ENCODE measurements around the gene NXT1. TPM values are rescaled to one million over a fixed set of nuclear protein-coding genes. Genes with fewer than 3 reads are reported as not detected.

Gene NXT1
- total RNA-seq, 1 experiment from 2014 or later = 36.9 TPM

- Histone ChIP-seq H3K4me1 (ENCODE audit: low read length) (no peaks in the 10 kb centered on the region), H3K9ac (ENCODE audit: low read length) (no peak overlapping the region), H3K27me3 (ENCODE audit: low read length) (no peaks in the 10 kb centered on the region), H3K27ac (ENCODE audit: low read length) (no peak overlapping the region), H2AFZ (ENCODE audit: low read length) (no peak overlapping the region), H3K9me2 (replicated peaks; ENCODE audit: insufficient read depth, low read length) (no peaks in the 10 kb centered on the region), H3K4me2 (ENCODE audit: low read depth, low read length, poor library complexity, severe bottlenecking) (no peak overlapping the region), H4K20me1 (ENCODE audit: insufficient read depth, low read depth, low read length) (no peaks in the 10 kb centered on the region), H3K79me2 (ENCODE audit: low read length) (no peaks in the 10 kb centered on the region), H3K9me3 (ENCODE audit: low read length) (no peaks in the 10 kb centered on the region), H3K36me3 (ENCODE audit: insufficient read depth, low read length) (no peaks in the 10 kb centered on the region), H3K4me3 (ENCODE audit: low read length) (no peak overlapping the region)
- DNase-seq = no peak
Observed at GRCh38 chr20:23308024-23308423, 42.6 kb upstream of the NXT1 start.

GRCh38 chr20:23308908-23309307 lies 41.7 kb upstream of the NXT1 start:
- Histone ChIP-seq H4K20me1 (ENCODE audit: insufficient read depth, low read depth, low read length) (no peaks in the 10 kb centered on the region), H3K9me2 (replicated peaks; ENCODE audit: insufficient read depth, low read length) (no peaks in the 10 kb centered on the region), H3K9me3 (ENCODE audit: low read length) (no peaks in the 10 kb centered on the region), H2AFZ (ENCODE audit: low read length) (no peak overlapping the region), H3K4me1 (ENCODE audit: low read length) (no peaks in the 10 kb centered on the region), H3K79me2 (ENCODE audit: low read length) (no peaks in the 10 kb centered on the region), H3K4me3 (ENCODE audit: low read length) (no peak overlapping the region), H3K4me2 (ENCODE audit: low read depth, low read length, poor library complexity, severe bottlenecking) (no peak overlapping the region), H3K27ac (ENCODE audit: low read length) (no peak overlapping the region), H3K9ac (ENCODE audit: low read length) (no peak overlapping the region), H3K36me3 (ENCODE audit: insufficient read depth, low read length) (no peaks in the 10 kb centered on the region), H3K27me3 (ENCODE audit: low read length) (no peaks in the 10 kb centered on the region)
- DNase-seq = no peak

- Histone ChIP-seq H3K36me3 (ENCODE audit: insufficient read depth, low read length) (no peaks in the 10 kb centered on the region), H3K27me3 (ENCODE audit: low read length) (no peaks in the 10 kb centered on the region), H3K9ac (ENCODE audit: low read length) (no peak overlapping the region), H4K20me1 (ENCODE audit: insufficient read depth, low read depth, low read length) (no peaks in the 10 kb centered on the region), H3K27ac (ENCODE audit: low read length) (no peak overlapping the region), H3K4me3 (ENCODE audit: low read length) (no peak overlapping the region), H3K9me3 (ENCODE audit: low read length) (no peaks in the 10 kb centered on the region), H2AFZ (ENCODE audit: low read length) (no peak overlapping the region), H3K4me2 (ENCODE audit: low read depth, low read length, poor library complexity, severe bottlenecking) (no peak overlapping the region), H3K4me1 (ENCODE audit: low read length) (no peaks in the 10 kb centered on the region), H3K79me2 (ENCODE audit: low read length) (no peaks in the 10 kb centered on the region), H3K9me2 (replicated peaks; ENCODE audit: insufficient read depth, low read length) (no peaks in the 10 kb centered on the region)
- no peak for DNase-seq
Observed at GRCh38 chr20:23309781-23310180, 40.8 kb upstream of the NXT1 start.

- Histone ChIP-seq H3K9me2 (replicated peaks; ENCODE audit: insufficient read depth, low read length) (no peaks in the 10 kb centered on the region), H3K4me2 (ENCODE audit: low read depth, low read length, poor library complexity, severe bottlenecking) (no peak overlapping the region), H3K79me2 (ENCODE audit: low read length) (no peaks in the 10 kb centered on the region), H4K20me1 (ENCODE audit: insufficient read depth, low read depth, low read length) (no peaks in the 10 kb centered on the region), H3K9me3 (ENCODE audit: low read length) (no peaks in the 10 kb centered on the region), H3K4me3 (ENCODE audit: low read length) (no peak overlapping the region), H3K36me3 (ENCODE audit: insufficient read depth, low read length) (no peaks in the 10 kb centered on the region), H3K9ac (ENCODE audit: low read length) (no peak overlapping the region), H3K4me1 (ENCODE audit: low read length) (no peaks in the 10 kb centered on the region), H3K27me3 (ENCODE audit: low read length) (no peaks in the 10 kb centered on the region), H2AFZ (ENCODE audit: low read length) (no peak overlapping the region), H3K27ac (ENCODE audit: low read length) (no peak overlapping the region)
- DNase-seq = no peak
Observed at GRCh38 chr20:23311947-23312506, 38.6 kb upstream of the NXT1 start.

- Histone ChIP-seq H2AFZ (ENCODE audit: low read length) (no peak overlapping the region), H3K4me2 (ENCODE audit: low read depth, low read length, poor library complexity, severe bottlenecking) (no peak overlapping the region), H3K4me3 (ENCODE audit: low read length) (no peak overlapping the region), H4K20me1 (ENCODE audit: insufficient read depth, low read depth, low read length) (no peaks in the 10 kb centered on the region), H3K9me3 (ENCODE audit: low read length) (no peaks in the 10 kb centered on the region), H3K9ac (ENCODE audit: low read length) (no peak overlapping the region), H3K79me2 (ENCODE audit: low read length) (no peaks in the 10 kb centered on the region), H3K27ac (ENCODE audit: low read length) (no peak overlapping the region), H3K9me2 (replicated peaks; ENCODE audit: insufficient read depth, low read length) (no peaks in the 10 kb centered on the region), H3K4me1 (ENCODE audit: low read length) (no peaks in the 10 kb centered on the region), H3K36me3 (ENCODE audit: insufficient read depth, low read length) (no peaks in the 10 kb centered on the region), H3K27me3 (ENCODE audit: low read length) (no peaks in the 10 kb centered on the region)
- no peak for DNase-seq
Observed at GRCh38 chr20:23313271-23313670, 37.3 kb upstream of the NXT1 start.

GRCh38 chr20:23314699-23315098 lies 35.9 kb upstream of the NXT1 start:
- Histone ChIP-seq H3K4me2 (ENCODE audit: low read depth, low read length, poor library complexity, severe bottlenecking) (no peak overlapping the region), H4K20me1 (ENCODE audit: insufficient read depth, low read depth, low read length) (no peaks in the 10 kb centered on the region), H3K9me3 (ENCODE audit: low read length) (no peaks in the 10 kb centered on the region), H3K79me2 (ENCODE audit: low read length) (no peaks in the 10 kb centered on the region), H3K27me3 (ENCODE audit: low read length) (no peaks in the 10 kb centered on the region), H3K27ac (ENCODE audit: low read length) (no peak overlapping the region), H3K4me3 (ENCODE audit: low read length) (no peak overlapping the region), H2AFZ (ENCODE audit: low read length) (no peak overlapping the region), H3K9ac (ENCODE audit: low read length) (no peak overlapping the region), H3K9me2 (replicated peaks; ENCODE audit: insufficient read depth, low read length) (no peaks in the 10 kb centered on the region), H3K4me1 (ENCODE audit: low read length) (no peaks in the 10 kb centered on the region), H3K36me3 (ENCODE audit: insufficient read depth, low read length) (no peaks in the 10 kb centered on the region)
- no peak for DNase-seq

- Histone ChIP-seq H2AFZ (ENCODE audit: low read length) (no peak overlapping the region), H3K9me3 (ENCODE audit: low read length) (no peaks in the 10 kb centered on the region), H4K20me1 (ENCODE audit: insufficient read depth, low read depth, low read length) (no peaks in the 10 kb centered on the region), H3K4me3 (ENCODE audit: low read length) (no peak overlapping the region), H3K79me2 (ENCODE audit: low read length) (no peaks in the 10 kb centered on the region), H3K36me3 (ENCODE audit: insufficient read depth, low read length) (no peaks in the 10 kb centered on the region), H3K27me3 (ENCODE audit: low read length) (no peaks in the 10 kb centered on the region), H3K9me2 (replicated peaks; ENCODE audit: insufficient read depth, low read length) (no peaks in the 10 kb centered on the region), H3K27ac (ENCODE audit: low read length) (no peak overlapping the region), H3K9ac (ENCODE audit: low read length) (no peak overlapping the region), H3K4me1 (ENCODE audit: low read length) (no peaks in the 10 kb centered on the region), H3K4me2 (ENCODE audit: low read depth, low read length, poor library complexity, severe bottlenecking) (no peak overlapping the region)
- DNase-seq = no peak
Observed at GRCh38 chr20:23315099-23315498, 35.5 kb upstream of the NXT1 start.

- Histone ChIP-seq H3K9ac (ENCODE audit: low read length) (no peak overlapping the region), H3K9me2 (replicated peaks; ENCODE audit: insufficient read depth, low read length) (no peaks in the 10 kb centered on the region), H3K27ac (ENCODE audit: low read length) (no peak overlapping the region), H3K79me2 (ENCODE audit: low read length) (no peaks in the 10 kb centered on the region), H3K27me3 (ENCODE audit: low read length) (no peaks in the 10 kb centered on the region), H2AFZ (ENCODE audit: low read length) (no peak overlapping the region), H3K4me1 (ENCODE audit: low read length) (no peaks in the 10 kb centered on the region), H3K4me3 (ENCODE audit: low read length) (no peak overlapping the region), H4K20me1 (ENCODE audit: insufficient read depth, low read depth, low read length) (no peaks in the 10 kb centered on the region), H3K4me2 (ENCODE audit: low read depth, low read length, poor library complexity, severe bottlenecking) (no peak overlapping the region), H3K36me3 (ENCODE audit: insufficient read depth, low read length) (no peaks in the 10 kb centered on the region), H3K9me3 (ENCODE audit: low read length) (no peaks in the 10 kb centered on the region)
- no peak for DNase-seq
Observed at GRCh38 chr20:23316626-23317025, 34.0 kb upstream of the NXT1 start.

GRCh38 chr20:23317081-23317480 lies 33.5 kb upstream of the NXT1 start:
- no peak for DNase-seq
- no peak overlapping the region for H3K9ac ChIP-seq (ENCODE audit: low read length)
- H3K9me3 ChIP-seq (ENCODE audit: low read length) = no peaks in the 10 kb centered on the region
- H3K4me2 ChIP-seq (ENCODE audit: low read depth, low read length, poor library complexity, severe bottlenecking) = no peak overlapping the region
- no peak overlapping the region for H3K27ac ChIP-seq (ENCODE audit: low read length)
- no peak overlapping the region for H2AFZ ChIP-seq (ENCODE audit: low read length)
- no peak overlapping the region for H3K4me3 ChIP-seq (ENCODE audit: low read length)
- no peaks in the 10 kb centered on the region for H3K27me3 ChIP-seq (ENCODE audit: low read length)
- H3K36me3 ChIP-seq (ENCODE audit: insufficient read depth, low read length) = no peaks in the 10 kb centered on the region
- no peaks in the 10 kb centered on the region for H3K4me1 ChIP-seq (ENCODE audit: low read length)
- H4K20me1 ChIP-seq (ENCODE audit: insufficient read depth, low read depth, low read length) = no peaks in the 10 kb centered on the region
- H3K79me2 ChIP-seq (ENCODE audit: low read length) = no peaks in the 10 kb centered on the region
- H3K9me2 ChIP-seq (replicated peaks; ENCODE audit: insufficient read depth, low read length) = no peaks in the 10 kb centered on the region
